Brain microvascular endothelial cell (primary cell): ENCODE measurements around the gene CABCOCO1.

ENCODE experiments used
- DNase-seq: peaks from one replicate; pipeline ENCODE4 v3.0.0-alpha.2; 2020
- H3K27ac ChIP-seq: fragments of 250-450 bp; sonication (Bioruptor Pico); 2 replicates; pipeline ENCODE4 v1.5.1; 2020; ENCODE audit warnings: mild to moderate bottlenecking, moderate library complexity
- H3K27me3 ChIP-seq: fragments of 250-450 bp; sonication (Bioruptor Pico); replicated peaks from 2 replicates; pipeline ENCODE4 v1.5.1; 2020; ENCODE audit warnings: mild to moderate bottlenecking
- H3K36me3 ChIP-seq: fragments of 250-450 bp; sonication (Bioruptor Pico); replicated peaks from 2 replicates; pipeline ENCODE4 v1.5.1; 2020; ENCODE audit warnings: mild to moderate bottlenecking
- H3K4me3 ChIP-seq: 2 replicates; pipeline ENCODE4 v1.5.1; 2011; ENCODE audit warnings: low read depth, mild to moderate bottlenecking, control low read depth, low read length, moderate library complexity
- in situ Hi-C: cut with HindIII; loops from 2 replicates; pipeline ENCODE4 v1.10.0; 2017; ENCODE audit warnings: low sequenced_read_pairs, low pct_ligation_motif_present
- TF ChIP-seq, protein P1 (sequence below): IDR thresholded peaks from 2 replicates; pipeline ENCODE4 v1.5.1; 2011; ENCODE audit warnings: low read depth, mild to moderate bottlenecking, moderate library complexity, low read length, control low read depth, inconsistent platforms; ENCODE audit errors: missing control alignments

CABCOCO1 gene

DNA sequence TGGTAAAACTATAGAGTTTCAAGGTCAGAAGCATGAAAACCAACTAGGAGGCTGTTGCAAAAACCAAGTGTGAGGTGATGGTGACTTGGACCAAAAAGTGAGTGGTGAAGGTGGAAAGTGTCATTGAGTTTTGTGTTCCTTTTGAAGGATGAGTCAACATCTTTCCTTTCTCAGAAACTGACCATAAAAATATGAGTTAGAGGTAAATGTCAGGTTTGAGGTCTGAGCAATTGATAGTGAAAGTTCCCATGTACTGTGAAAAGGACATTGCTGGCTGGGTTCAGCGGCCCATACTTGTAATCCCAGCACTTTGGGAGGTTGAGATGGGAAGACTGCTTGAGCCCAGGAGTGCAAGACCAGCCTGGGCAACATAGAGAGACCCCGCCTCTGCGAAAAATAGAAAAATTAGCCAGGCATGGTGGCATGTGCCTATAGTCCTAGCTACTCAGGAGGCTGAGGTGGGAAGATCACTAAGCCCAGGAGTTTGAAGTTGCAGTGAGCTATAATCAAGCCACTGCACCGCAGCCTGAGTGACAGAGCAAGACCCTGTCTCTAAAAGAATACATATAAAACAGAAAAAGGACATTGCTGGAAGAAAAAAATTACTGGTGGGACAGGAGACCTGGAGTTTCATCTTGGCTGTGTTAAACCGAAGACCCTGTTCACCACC is 149.5 kb downstream of the CABCOCO1 start:
- TF ChIP-seq, protein P1, sequence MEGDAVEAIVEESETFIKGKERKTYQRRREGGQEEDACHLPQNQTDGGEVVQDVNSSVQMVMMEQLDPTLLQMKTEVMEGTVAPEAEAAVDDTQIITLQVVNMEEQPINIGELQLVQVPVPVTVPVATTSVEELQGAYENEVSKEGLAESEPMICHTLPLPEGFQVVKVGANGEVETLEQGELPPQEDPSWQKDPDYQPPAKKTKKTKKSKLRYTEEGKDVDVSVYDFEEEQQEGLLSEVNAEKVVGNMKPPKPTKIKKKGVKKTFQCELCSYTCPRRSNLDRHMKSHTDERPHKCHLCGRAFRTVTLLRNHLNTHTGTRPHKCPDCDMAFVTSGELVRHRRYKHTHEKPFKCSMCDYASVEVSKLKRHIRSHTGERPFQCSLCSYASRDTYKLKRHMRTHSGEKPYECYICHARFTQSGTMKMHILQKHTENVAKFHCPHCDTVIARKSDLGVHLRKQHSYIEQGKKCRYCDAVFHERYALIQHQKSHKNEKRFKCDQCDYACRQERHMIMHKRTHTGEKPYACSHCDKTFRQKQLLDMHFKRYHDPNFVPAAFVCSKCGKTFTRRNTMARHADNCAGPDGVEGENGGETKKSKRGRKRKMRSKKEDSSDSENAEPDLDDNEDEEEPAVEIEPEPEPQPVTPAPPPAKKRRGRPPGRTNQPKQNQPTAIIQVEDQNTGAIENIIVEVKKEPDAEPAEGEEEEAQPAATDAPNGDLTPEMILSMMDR, result no peak
- Histone ChIP-seq H3K4me3 (no peak overlapping the region), H3K27me3 (no peaks in the 10 kb centered on the region), H3K27ac (no peak overlapping the region), H3K36me3 (no peaks in the 10 kb centered on the region)
- no peak for DNase-seq
- in situ Hi-C loops, result no loop called here

GRCh38 chr10:61812920-61813319 is 150.2 kb downstream of the CABCOCO1 start:
- no peaks in the 10 kb centered on the region for H3K27me3 ChIP-seq
- in situ Hi-C loops, result no loop called here
- no peaks in the 10 kb centered on the region for H3K36me3 ChIP-seq
- H3K4me3 ChIP-seq, result no peak overlapping the region
- TF ChIP-seq, protein P1, result no peak
- no peak for DNase-seq
- H3K27ac ChIP-seq, result no peak overlapping the region

GRCh38 chr10:61814160-61814559 is 151.4 kb downstream of the CABCOCO1 start:
- DNase-seq, result no peak
- Histone ChIP-seq H3K27ac (no peak overlapping the region), H3K4me3 (no peak overlapping the region), H3K36me3 (no peaks in the 10 kb centered on the region), H3K27me3 (no peaks in the 10 kb centered on the region)
- TF ChIP-seq, protein P1, result no peak
- in situ Hi-C loops, result no loop called here

DNA sequence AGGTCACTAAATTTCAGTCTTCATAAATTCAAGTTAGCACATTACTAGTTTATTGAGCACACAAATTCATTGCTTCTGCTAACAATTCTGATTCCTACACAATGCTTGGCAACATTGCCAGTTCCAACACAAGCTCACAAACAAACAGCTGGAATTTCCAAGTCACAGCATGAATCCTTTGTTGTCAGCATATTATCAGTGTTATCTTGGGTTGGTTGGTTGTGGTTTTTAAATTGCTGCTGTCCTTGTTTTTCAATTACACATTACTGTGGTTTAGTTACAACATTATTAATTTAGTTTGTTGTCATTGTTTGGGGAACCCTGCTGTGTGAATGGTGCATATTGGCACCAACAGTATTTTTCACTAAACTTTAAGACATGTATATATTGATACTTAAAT is 152.8 kb downstream of the CABCOCO1 start:
- TF ChIP-seq, protein P1, result no peak
- in situ Hi-C loops, result no loop called here
- peak; percentile 16 for DNase-seq
- Histone ChIP-seq H3K4me3 (no peak overlapping the region), H3K27ac (no peak overlapping the region), H3K27me3 (no peaks in the 10 kb centered on the region), H3K36me3 (no peaks in the 10 kb centered on the region)
